ENCODE results near the gene ACSM5.
"Not testable (repeated sequence)": the region's sequence is repeated elsewhere in the genome, so short reads cannot be mapped to it uniquely, and the experiment has no call there.

DNA sequence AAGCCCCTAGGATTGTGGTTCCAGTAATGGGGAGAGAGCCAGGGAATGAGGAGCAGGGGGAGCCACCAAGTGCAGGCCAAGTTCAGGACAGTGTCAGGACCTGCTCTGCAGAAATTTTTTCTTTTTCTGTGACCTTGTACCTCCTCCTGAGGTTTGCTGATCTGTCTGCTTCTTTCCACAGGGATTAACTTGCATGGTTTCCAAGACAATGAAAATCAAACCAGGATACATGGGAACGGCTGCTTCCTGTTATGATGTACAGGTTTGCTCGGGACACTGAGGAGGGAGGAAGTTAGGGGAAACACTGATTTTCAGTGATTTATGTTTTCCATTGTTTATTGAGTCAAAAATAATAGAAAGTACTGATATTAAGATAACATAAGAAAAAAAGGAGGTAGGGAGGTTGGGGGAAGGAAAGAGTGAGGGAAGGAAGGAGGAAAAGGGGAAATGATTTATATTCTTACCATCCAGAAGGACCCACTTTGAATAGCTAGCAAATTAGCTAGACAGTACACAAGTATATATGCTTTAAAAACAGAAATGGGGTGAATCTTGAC is 67.9 kb downstream of the ACSM5 start:
- not testable (repeated sequence) for TF ChIP-seq TCF4 (CRISPR knock-in tag; IDR thresholded peaks at IDR 0.05; ENCODE audit: borderline replicate concordance); ESRRG (CRISPR knock-in tag; IDR thresholded peaks at IDR 0.05); TSHZ2 (CRISPR knock-in tag; IDR thresholded peaks at IDR 0.05); PPARA (CRISPR knock-in tag; IDR thresholded peaks at IDR 0.05; ENCODE audit: borderline replicate concordance); PATZ1 (CRISPR knock-in tag; IDR thresholded peaks at IDR 0.05; ENCODE audit: borderline replicate concordance); ZFP30 (CRISPR knock-in tag; IDR thresholded peaks at IDR 0.05); TOX (CRISPR knock-in tag; IDR thresholded peaks at IDR 0.05; ENCODE audit: borderline replicate concordance); CSRNP3 (CRISPR knock-in tag; IDR thresholded peaks at IDR 0.05); RARB (CRISPR knock-in tag; IDR thresholded peaks at IDR 0.05); POU6F1 (CRISPR knock-in tag; IDR thresholded peaks at IDR 0.05; ENCODE audit: borderline replicate concordance, low read depth); ZNF565 (CRISPR knock-in tag; conservative IDR thresholded peaks at IDR 0.05; ENCODE audit: low read depth); ZC3H10 (CRISPR knock-in tag; IDR thresholded peaks at IDR 0.05)

All from SK-N-SH treated with all-trans-retinoic acid at 6 μM for 48 hours (cell line).